Stimulated activated CD4-positive, alpha-beta T cell treated with anti-CD3 and anti-CD28 coated beads, Interleukin-12 subunit alpha, Interleukin-12 subunit beta, amount 100 ng/mL, for 48 hours (primary cell): ENCODE measurements around the gene ZAP70.
"Not testable (repeated sequence)": the region's sequence is repeated elsewhere in the genome, so short reads cannot be mapped to it uniquely, and the experiment has no call there.

ENCODE experiments used
- DNase-seq, 3 donors: peaks; one replicate each; pipeline ENCODE4 v3.0.0-alpha.2; 2020; ENCODE audit warnings: low read depth in 2 of 3, low spot score in 1 of 3

Gene ZAP70

GRCh38 chr2:97713296-97714083 is at the start of gene ZAP70:
TSS of gene ZAP70 (plus strand) at chr2:97713576. CDS start at chr2:97724037, 10,461 bp downstream.
- DNase-seq, result peak in 2 of 3 donors; percentile 45 to 49

GRCh38 chr2:97663626-97663961 is 49.8 kb upstream of the ZAP70 start:
- no peak for DNase-seq

GRCh38 chr2:97663962-97664635 is 49.3 kb upstream of the ZAP70 start, which contains the start of gene ACTR1B:
TSS of gene ACTR1B (minus strand) at chr2:97664044. CDS start at chr2:97663890, 154 bp downstream.
- DNase-seq, result peak; percentile 94 to 98 (median 96)

- peak in 1 of 3 donors; percentile 16 for DNase-seq
Measured at GRCh38 chr2:97664636-97664970, 48.8 kb upstream of the ZAP70 start.

GRCh38 chr2:97669448-97669847 is 43.9 kb upstream of the ZAP70 start, which contains the start of gene C2orf92:
TSS of gene C2orf92 (plus strand) at chr2:97669713. CDS start at chr2:97669789, 76 bp downstream.
- no peak for DNase-seq

GRCh38 chr2:97670471-97670870 is 42.9 kb upstream of the ZAP70 start:
- no peak for DNase-seq

- no peak for DNase-seq
Measured at GRCh38 chr2:97671526-97671925, 41.9 kb upstream of the ZAP70 start.

- DNase-seq, result not testable (repeated sequence)
Measured at GRCh38 chr2:97672606-97673140, 40.7 kb upstream of the ZAP70 start.

- peak in 1 of 3 donors; percentile 13 for DNase-seq
Measured at GRCh38 chr2:97673182-97673914, 40.0 kb upstream of the ZAP70 start.

- peak; percentile 13 to 34 (median 24) for DNase-seq
Measured at GRCh38 chr2:97673915-97674283, 39.5 kb upstream of the ZAP70 start.

- DNase-seq, result no peak
Measured at GRCh38 chr2:97675430-97676113, 37.8 kb upstream of the ZAP70 start.

- DNase-seq, result no peak
Measured at GRCh38 chr2:97676620-97677019, 36.8 kb upstream of the ZAP70 start.

GRCh38 chr2:97677480-97677879 is 35.9 kb upstream of the ZAP70 start:
- DNase-seq, result no peak

GRCh38 chr2:97678298-97678697 is 35.1 kb upstream of the ZAP70 start:
- no peak for DNase-seq

GRCh38 chr2:97687235-97687634 is 26.1 kb upstream of the ZAP70 start:
- not testable (repeated sequence) for DNase-seq

GRCh38 chr2:97688062-97688827 is 25.1 kb upstream of the ZAP70 start:
- DNase-seq, result no peak

GRCh38 chr2:97691166-97691565 is 22.2 kb upstream of the ZAP70 start:
- DNase-seq, result no peak

GRCh38 chr2:97693476-97693875 is 19.9 kb upstream of the ZAP70 start:
- DNase-seq, result no peak

GRCh38 chr2:97695744-97696143 is 17.6 kb upstream of the ZAP70 start:
- no peak for DNase-seq
